GM12878 (cell line): ENCODE data around the gene CDC7. TPM values are rescaled to one million over a fixed set of nuclear protein-coding genes. Genes with fewer than 3 reads are reported as not detected.

Experiments
- ATAC-seq: fragments of 200-7000 bp; cut with Tn5 transposase; 3 replicates; pipeline ENCODE4 v1.9.1; 2020; ENCODE audit warnings: mild to moderate bottlenecking, moderate library complexity
- BruUV-seq: library from RNA; stranded (reverse); fragments of 400-500 nt; replicated peaks from 2 replicates; lab custom pipeline; 2021; lab: Mats Ljungman, UMichigan
- CTCF ChIA-PET: fragments of 300-600 bp; sonication (Branson Sonifier 250); formaldehyde crosslinking; extraction: SDS; loops from one replicate; lab custom pipeline; 2021; ENCODE audit warnings: inconsistent platforms; lab: Yijun Ruan, JAX
- POLR2A ChIA-PET: fragments of 350-600 bp; formaldehyde crosslinking; extraction: SDS; loops from one replicate; lab custom pipeline; 2021; ENCODE audit warnings: inconsistent platforms; lab: Charles Lee
- RAD21 ChIA-PET: fragments of 300-600 bp; sonication (Branson Sonifier 250); formaldehyde crosslinking; loops from one replicate; lab custom pipeline; 2023; ENCODE audit warnings: antibody characterized with exemption; ENCODE audit not compliant: unreplicated experiment; lab: Charles Lee
- SMC1A ChIA-PET: fragments of 300-600 bp; sonication (Branson Sonifier 250); formaldehyde crosslinking; loops from one replicate; lab custom pipeline; 2023; ENCODE audit not compliant: unreplicated experiment, uncharacterized antibody; lab: Charles Lee
- DNase-seq: peaks from one replicate; pipeline ENCODE4 v3.0.0-alpha.2; 2011; ENCODE audit warnings: low read depth, low spot score
- FAIRE-seq: peaks from 3 replicates; lab custom pipeline; 2011; peaks lifted over from hg19 to GRCh38; lab: Jason Lieb, UNC
- H2AFZ ChIP-seq: 2 replicates; pipeline ENCODE4 v1.6.0; 2011; ENCODE audit warnings: low read depth, low read length, control low read depth; ENCODE audit not compliant: control insufficient read depth
- H3K27ac ChIP-seq: 2 replicates; pipeline ENCODE4 v1.5.1; 2011; ENCODE audit warnings: control low read depth; ENCODE audit not compliant: control insufficient read depth, insufficient read depth
- H3K27me3 ChIP-seq, 2 experiments: replicated peaks in 1 of 2; 2 replicates each; pipeline versions ENCODE4 v1.6.0 to v1.6.1; 2011; ENCODE audit warnings: low read length in 1 of 2; ENCODE audit not compliant: control insufficient read depth in 2 of 2, insufficient read depth in 2 of 2
- H3K36me3 ChIP-seq, 2 experiments: 2 replicates each; pipeline ENCODE4 v1.5.1; 2011; ENCODE audit warnings: low read length in 1 of 2; ENCODE audit not compliant: control insufficient read depth in 2 of 2, insufficient read depth in 2 of 2
- H3K4me1 ChIP-seq: 2 replicates; pipeline ENCODE4 v1.6.1; 2011; ENCODE audit warnings: mild to moderate bottlenecking, low read length, moderate library complexity, mixed read lengths; ENCODE audit not compliant: control insufficient read depth, insufficient read depth
- H3K4me2 ChIP-seq: 2 replicates; pipeline ENCODE4 v1.6.0; 2011; ENCODE audit warnings: control low read depth; ENCODE audit not compliant: control insufficient read depth, insufficient read depth
- H3K4me3 ChIP-seq: fragments of 200-600 bp; sonication (generic); 2 replicates; pipeline ENCODE4 v1.5.1; 2016
- H3K79me2 ChIP-seq: 2 replicates; pipeline ENCODE4 v1.6.0; 2011; ENCODE audit warnings: low read length; ENCODE audit not compliant: control insufficient read depth, insufficient read depth
- H3K9ac ChIP-seq: 2 replicates; pipeline ENCODE4 v1.8.0; 2011; ENCODE audit warnings: low read length, control low read depth, mixed read lengths; ENCODE audit not compliant: control insufficient read depth, insufficient read depth
- H3K9me3 ChIP-seq: replicated peaks from 3 replicates; pipeline ENCODE4 v1.5.1; 2011; ENCODE audit warnings: mild to moderate bottlenecking, low read length; ENCODE audit not compliant: control insufficient read depth, insufficient read depth
- H4K20me1 ChIP-seq: 2 replicates; pipeline ENCODE4 v1.6.0; 2011; ENCODE audit not compliant: control insufficient read depth, insufficient read depth
- ATF7 ChIP-seq: fragments of 450-650 bp; IDR thresholded peaks from 2 replicates; pipeline ENCODE4 v1.6.1; 2016; ENCODE audit warnings: low read depth, mild to moderate bottlenecking
- HCFC1 ChIP-seq: fragments of 150-350 bp; IDR thresholded peaks from 2 replicates; pipeline ENCODE4 v1.6.1; 2014; ENCODE audit warnings: low read length
- MAX ChIP-seq: IDR thresholded peaks from 2 replicates; pipeline ENCODE4 v1.6.1; 2012; ENCODE audit warnings: low read depth, low read length, improper control_type of control experiment
- MEF2B ChIP-seq: fragments of 450-650 bp; IDR thresholded peaks from 2 replicates; pipeline ENCODE4 v1.6.1; 2018; ENCODE audit warnings: mild to moderate bottlenecking, moderate library complexity; ENCODE audit not compliant: partially characterized antibody, poor library complexity, severe bottlenecking
- RFX5 ChIP-seq: IDR thresholded peaks from 2 replicates; pipeline ENCODE4 v1.6.1; 2011; ENCODE audit warnings: low read depth, low read length, improper control_type of control experiment
- SMARCA5 ChIP-seq: fragments of 450-650 bp; IDR thresholded peaks from 2 replicates; pipeline ENCODE4 v1.6.1; 2017; ENCODE audit warnings: mild to moderate bottlenecking
- SPI1 ChIP-seq: IDR thresholded peaks from 2 replicates; pipeline ENCODE4 v1.6.1; 2011; ENCODE audit warnings: low read depth, mild to moderate bottlenecking, low read length, moderate library complexity, borderline replicate concordance; ENCODE audit not compliant: insufficient read depth
- SREBF1 ChIP-seq: IDR thresholded peaks from 2 replicates; pipeline ENCODE4 v1.6.1; 2012; ENCODE audit warnings: mild to moderate bottlenecking, low read length
- TAF1 ChIP-seq: IDR thresholded peaks from 2 replicates; pipeline ENCODE4 v1.6.1; 2011; ENCODE audit warnings: mild to moderate bottlenecking, low read depth, low read length, borderline replicate concordance
- ZNF207 ChIP-seq: fragments of 450-650 bp; IDR thresholded peaks from 2 replicates; pipeline ENCODE4 v1.6.1; 2014; ENCODE audit warnings: antibody characterized with exemption, mild to moderate bottlenecking, borderline replicate concordance
- WGBS: methylation state at CpG from one replicate; pipeline ENCODE4 v1.1.6; 2016; ENCODE audit warnings: low lambda C conversion rate; ENCODE audit not compliant: insufficient replicate concordance, insufficient coverage; ENCODE audit errors: missing lambda C conversion rate; 5-methylcytosine and 5-hydroxymethylcytosine counted together
- in situ Hi-C: fragments of 300-500 bp; cut with MboI; formaldehyde crosslinking; loops from 9 replicates; pipeline ENCODE4 v1.14.3; 2018; ENCODE audit warnings: mixed read lengths
- intact Hi-C: fragments of 100-400 bp; cut with micrococcal nuclease; formaldehyde crosslinking; loops from one replicate; pipeline ENCODE4 v1.14.2; 2022; ENCODE audit not compliant: unreplicated experiment
- polyA plus RNA-seq, 11 experiments: library from polyadenylated mRNA; depleted of rRNA in 4 of 11; unstranded in 6 of 11; stranded (reverse) in 5 of 11; fragments of >200 nt; fragmentation: Nextera tagmentation in 4 of 11; fragmentation: Illumina TruSeq in 1 of 11; extraction: Ambion mirVana in 4 of 11; extraction: Trizol in 1 of 11; gene quantifications; 1 replicate in 1 of 11; 2 replicates in 10 of 11; pipeline versions ENCODE4 v1.2.1 to v1.2.3, GENCODE V29; 2011 to 2016; ENCODE audit warnings: inconsistent platforms in 2 of 11, missing spikeins in 2 of 11, low read depth in 1 of 11
- total RNA-seq, 4 experiments: library from RNA; depleted of rRNA in 3 of 4; stranded (reverse); fragments of >200 nt in 3 of 4; fragmentation: Illumina TruSeq in 1 of 4; extraction: Trizol in 1 of 4; gene quantifications; 2 replicates each; pipeline versions ENCODE4 v1.2.1 to v1.2.3, GENCODE V29; 2013 to 2021
- TF ChIP-seq, protein P1 (sequence below): fragments of 450-650 bp; IDR thresholded peaks from 2 replicates; pipeline ENCODE4 v1.6.1; 2017; ENCODE audit warnings: mild to moderate bottlenecking, low read depth, inconsistent platforms; ENCODE audit not compliant: poor library complexity, severe bottlenecking
- TF ChIP-seq, protein P2 (sequence below): IDR thresholded peaks from 2 replicates; pipeline ENCODE4 v1.6.1; 2012; ENCODE audit warnings: low read length, inconsistent platforms
- TF ChIP-seq, protein P3 (sequence below): fragments of 450-650 bp; formaldehyde crosslinking; IDR thresholded peaks from 2 replicates; pipeline ENCODE4 v1.4.0; 2020; ENCODE audit warnings: mild to moderate bottlenecking, moderate library complexity

CDC7 gene
- total and polyA plus RNA-seq, 10 of the 15 experiments (the other 5 are each of a cell fraction or from before 2014, with no cell fraction given), result 14.9 to 37.8 (median 26.0) TPM

- Histone ChIP-seq H3K9me3 (no peaks in the 10 kb centered on the region), H3K27ac (no peak overlapping the region), H3K36me3 (no peaks in the 10 kb centered on the region), H3K4me1 (peaks cover 5% of the 10 kb centered on the region), H2AFZ (no peak overlapping the region), H3K4me3 (no peak overlapping the region), H4K20me1 (no peaks in the 10 kb centered on the region), H3K79me2 (no peaks in the 10 kb centered on the region), H3K9ac (no peak overlapping the region), H3K27me3 (no peaks in the 10 kb centered on the region), H3K4me2 (no peak overlapping the region)
- TF ChIP-seq, protein P1, sequence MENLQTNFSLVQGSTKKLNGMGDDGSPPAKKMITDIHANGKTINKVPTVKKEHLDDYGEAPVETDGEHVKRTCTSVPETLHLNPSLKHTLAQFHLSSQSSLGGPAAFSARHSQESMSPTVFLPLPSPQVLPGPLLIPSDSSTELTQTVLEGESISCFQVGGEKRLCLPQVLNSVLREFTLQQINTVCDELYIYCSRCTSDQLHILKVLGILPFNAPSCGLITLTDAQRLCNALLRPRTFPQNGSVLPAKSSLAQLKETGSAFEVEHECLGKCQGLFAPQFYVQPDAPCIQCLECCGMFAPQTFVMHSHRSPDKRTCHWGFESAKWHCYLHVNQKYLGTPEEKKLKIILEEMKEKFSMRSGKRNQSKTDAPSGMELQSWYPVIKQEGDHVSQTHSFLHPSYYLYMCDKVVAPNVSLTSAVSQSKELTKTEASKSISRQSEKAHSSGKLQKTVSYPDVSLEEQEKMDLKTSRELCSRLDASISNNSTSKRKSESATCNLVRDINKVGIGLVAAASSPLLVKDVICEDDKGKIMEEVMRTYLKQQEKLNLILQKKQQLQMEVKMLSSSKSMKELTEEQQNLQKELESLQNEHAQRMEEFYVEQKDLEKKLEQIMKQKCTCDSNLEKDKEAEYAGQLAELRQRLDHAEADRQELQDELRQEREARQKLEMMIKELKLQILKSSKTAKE, result no peak
- TF ChIP-seq SPI1, result no peak
- no peak for TF ChIP-seq HCFC1
- no peak for TF ChIP-seq SREBF1
- no peak for TF ChIP-seq MEF2B
- no peak for TF ChIP-seq ATF7
- no peak for TF ChIP-seq MAX
- TF ChIP-seq TAF1, result no peak
- TF ChIP-seq, protein P2, sequence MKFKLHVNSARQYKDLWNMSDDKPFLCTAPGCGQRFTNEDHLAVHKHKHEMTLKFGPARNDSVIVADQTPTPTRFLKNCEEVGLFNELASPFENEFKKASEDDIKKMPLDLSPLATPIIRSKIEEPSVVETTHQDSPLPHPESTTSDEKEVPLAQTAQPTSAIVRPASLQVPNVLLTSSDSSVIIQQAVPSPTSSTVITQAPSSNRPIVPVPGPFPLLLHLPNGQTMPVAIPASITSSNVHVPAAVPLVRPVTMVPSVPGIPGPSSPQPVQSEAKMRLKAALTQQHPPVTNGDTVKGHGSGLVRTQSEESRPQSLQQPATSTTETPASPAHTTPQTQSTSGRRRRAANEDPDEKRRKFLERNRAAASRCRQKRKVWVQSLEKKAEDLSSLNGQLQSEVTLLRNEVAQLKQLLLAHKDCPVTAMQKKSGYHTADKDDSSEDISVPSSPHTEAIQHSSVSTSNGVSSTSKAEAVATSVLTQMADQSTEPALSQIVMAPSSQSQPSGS, result no peak
- no peak for TF ChIP-seq ZNF207
- no peak for TF ChIP-seq RFX5
- TF ChIP-seq, protein P3, sequence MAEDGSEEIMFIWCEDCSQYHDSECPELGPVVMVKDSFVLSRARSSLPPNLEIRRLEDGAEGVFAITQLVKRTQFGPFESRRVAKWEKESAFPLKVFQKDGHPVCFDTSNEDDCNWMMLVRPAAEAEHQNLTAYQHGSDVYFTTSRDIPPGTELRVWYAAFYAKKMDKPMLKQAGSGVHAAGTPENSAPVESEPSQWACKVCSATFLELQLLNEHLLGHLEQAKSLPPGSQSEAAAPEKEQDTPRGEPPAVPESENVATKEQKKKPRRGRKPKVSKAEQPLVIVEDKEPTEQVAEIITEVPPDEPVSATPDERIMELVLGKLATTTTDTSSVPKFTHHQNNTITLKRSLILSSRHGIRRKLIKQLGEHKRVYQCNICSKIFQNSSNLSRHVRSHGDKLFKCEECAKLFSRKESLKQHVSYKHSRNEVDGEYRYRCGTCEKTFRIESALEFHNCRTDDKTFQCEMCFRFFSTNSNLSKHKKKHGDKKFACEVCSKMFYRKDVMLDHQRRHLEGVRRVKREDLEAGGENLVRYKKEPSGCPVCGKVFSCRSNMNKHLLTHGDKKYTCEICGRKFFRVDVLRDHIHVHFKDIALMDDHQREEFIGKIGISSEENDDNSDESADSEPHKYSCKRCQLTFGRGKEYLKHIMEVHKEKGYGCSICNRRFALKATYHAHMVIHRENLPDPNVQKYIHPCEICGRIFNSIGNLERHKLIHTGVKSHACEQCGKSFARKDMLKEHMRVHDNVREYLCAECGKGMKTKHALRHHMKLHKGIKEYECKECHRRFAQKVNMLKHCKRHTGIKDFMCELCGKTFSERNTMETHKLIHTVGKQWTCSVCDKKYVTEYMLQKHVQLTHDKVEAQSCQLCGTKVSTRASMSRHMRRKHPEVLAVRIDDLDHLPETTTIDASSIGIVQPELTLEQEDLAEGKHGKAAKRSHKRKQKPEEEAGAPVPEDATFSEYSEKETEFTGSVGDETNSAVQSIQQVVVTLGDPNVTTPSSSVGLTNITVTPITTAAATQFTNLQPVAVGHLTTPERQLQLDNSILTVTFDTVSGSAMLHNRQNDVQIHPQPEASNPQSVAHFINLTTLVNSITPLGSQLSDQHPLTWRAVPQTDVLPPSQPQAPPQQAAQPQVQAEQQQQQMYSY (CRISPR knock-in tag), result no peak
- no peak for TF ChIP-seq SMARCA5
- ChIA-PET RAD21 (no interaction called here), SMC1A (no interaction called here), POLR2A (interaction anchor here (0.5 kb wide), 1 partner anchor 501 kb away, joined by 3 read pairs; no protein-coding TSS in a partner anchor), CTCF (no interaction called here)
- FAIRE-seq (no peak), DNase-seq (no peak), ATAC-seq (no peak)
- BruUV-seq, result no TSS peak
- intact Hi-C loops, result no loop called here
- 84% methylated on average over 8 of the region's 8 CpGs for WGBS
- in situ Hi-C loops, result no loop called here
These were observed 58.5 kb downstream of the CDC7 start for GRCh38 chr1:91559046-91559750.
